ENCODE data around the gene DIRAS1. TPM values are rescaled to one million over a fixed set of nuclear protein-coding genes. Genes with fewer than 3 reads are reported as not detected.

The DIRAS1 gene
- total RNA-seq, 2 donors from 2014 or later = 2.3 TPM; not detected in 1

GRCh38 chr19:2700660-2701360 lies 20.4 kb downstream of the DIRAS1 start:
- Histone ChIP-seq H3K36me3 (no peaks in the 10 kb centered on the region), H3K9me3 (no peaks in the 10 kb centered on the region), H3K4me3 (no peak overlapping the region), H3K27me3 (replicated peaks; ENCODE audit: insufficient read depth) (no peaks in the 10 kb centered on the region), H3K4me1 (ENCODE audit: control insufficient read depth in 1 of 2, low read depth in 2 of 2) (peaks cover 0 to 10% of the 10 kb centered on the region in 2 donors), H3K27ac (no peak overlapping the region)
- DNase-seq (ENCODE audit: low spot score) = no peak
- no peak for ATAC-seq (ENCODE audit: insufficient number of reproducible peaks, low FRiP score, low read depth)
- TF ChIP-seq CTCF (IDR thresholded peaks at IDR 0.05) = no peak

- H3K27me3 ChIP-seq (replicated peaks; ENCODE audit: insufficient read depth) = no peaks in the 10 kb centered on the region
- no peak for TF ChIP-seq CTCF (IDR thresholded peaks at IDR 0.05)
- DNase-seq (ENCODE audit: low spot score) = no peak
- no peaks in the 10 kb centered on the region for H3K36me3 ChIP-seq
- H3K27ac ChIP-seq = no peak overlapping the region
- peaks cover 0 to 10% of the 10 kb centered on the region in 2 donors for H3K4me1 ChIP-seq (ENCODE audit: control insufficient read depth in 1 of 2, low read depth in 2 of 2)
- no peaks in the 10 kb centered on the region for H3K9me3 ChIP-seq
- ATAC-seq (ENCODE audit: insufficient number of reproducible peaks, low FRiP score, low read depth) = no peak
- H3K4me3 ChIP-seq = no peak overlapping the region
Observed at GRCh38 chr19:2699413-2700140, 21.6 kb downstream of the DIRAS1 start.

GRCh38 chr19:2694196-2694595 lies 27.0 kb downstream of the DIRAS1 start:
- Histone ChIP-seq H3K27ac (no peak overlapping the region), H3K4me1 (ENCODE audit: control insufficient read depth in 1 of 2, low read depth in 2 of 2) (no peaks in the 10 kb centered on the region), H3K4me3 (no peak overlapping the region), H3K27me3 (replicated peaks; ENCODE audit: insufficient read depth) (no peaks in the 10 kb centered on the region), H3K36me3 (no peaks in the 10 kb centered on the region), H3K9me3 (no peaks in the 10 kb centered on the region)
- DNase-seq (ENCODE audit: low spot score) (no peak), ATAC-seq (ENCODE audit: insufficient number of reproducible peaks, low FRiP score, low read depth) (no peak)
- TF ChIP-seq CTCF (IDR thresholded peaks at IDR 0.05) = no peak

- Histone ChIP-seq H3K27me3 (replicated peaks; ENCODE audit: insufficient read depth) (no peaks in the 10 kb centered on the region), H3K27ac (no peak overlapping the region)
- ATAC-seq (ENCODE audit: insufficient number of reproducible peaks, low FRiP score, low read depth) = no peak
Observed at GRCh38 chr19:2693492-2694160, 27.5 kb downstream of the DIRAS1 start.

More at GRCh38 chr19:2693492-2694160, 27.5 kb downstream of the DIRAS1 start:
- TF ChIP-seq CTCF (IDR thresholded peaks at IDR 0.05) = no peak
- no peak for DNase-seq (ENCODE audit: low spot score)
- Histone ChIP-seq H3K9me3 (no peaks in the 10 kb centered on the region), H3K36me3 (no peaks in the 10 kb centered on the region), H3K4me1 (ENCODE audit: control insufficient read depth in 1 of 2, low read depth in 2 of 2) (no peaks in the 10 kb centered on the region), H3K4me3 (no peak overlapping the region)
